Measurements from ENCODE around the gene TUBA1C. TPM values are rescaled to one million over a fixed set of nuclear protein-coding genes. Genes with fewer than 3 reads are reported as not detected.
A peak's percentile ranks its signal among the peaks of the same experiment; 100 is the strongest.

The TUBA1C gene
- total RNA-seq, 1 experiment from 2014 or later: 660 TPM

DNA sequence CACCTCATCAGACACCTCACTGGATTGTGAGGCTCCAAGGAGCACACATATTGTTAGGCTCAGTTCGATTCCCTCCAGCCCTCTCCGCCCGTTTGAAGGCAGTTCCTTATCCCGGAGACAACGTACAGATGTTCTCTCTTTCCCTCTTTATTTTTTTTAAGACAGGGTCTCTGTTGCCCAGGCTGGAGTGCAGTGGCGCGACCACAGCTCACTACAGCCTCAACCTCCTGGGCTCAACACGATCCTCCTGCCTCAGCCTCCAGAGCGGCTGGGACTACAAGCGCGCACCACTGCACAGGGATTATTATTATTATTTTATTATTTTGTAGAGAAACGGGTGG lies 57.5 kb downstream of the TUBA1C start:
- Histone ChIP-seq H2BK20ac (ENCODE audit: low read depth, low read length, poor library complexity, severe bottlenecking) (no peak overlapping the region), H3K4me2 (ENCODE audit: insufficient read depth, insufficient read length, low read length) (peak overlapping the region; percentile 99), H2BK5ac (ENCODE audit: insufficient read length, low read length) (no peak overlapping the region), H3K27me3 (ENCODE audit: insufficient read depth, low read length) (no peaks in the 10 kb centered on the region), H3K18ac (ENCODE audit: insufficient read length, low read depth, low read length) (peak overlapping the region; percentile 73), H2AFZ (ENCODE audit: low read length) (no peak overlapping the region), H3K9ac (ENCODE audit: extremely low read depth, insufficient read length, low read length) (peak overlapping the region; percentile 70), H3K56ac (ENCODE audit: insufficient read length, low read depth, low read length) (no peak overlapping the region), H2BK120ac (ENCODE audit: low read depth, low read length, poor library complexity, severe bottlenecking) (no peak overlapping the region), H2BK12ac (ENCODE audit: insufficient read length, low read depth, low read length) (no peak overlapping the region), H3K23ac (ENCODE audit: insufficient read length, low read depth, low read length) (no peak overlapping the region), H3K4ac (ENCODE audit: low read depth, low read length) (no peak overlapping the region), H2BK15ac (ENCODE audit: low read depth, low read length) (no peak overlapping the region), H2AK5ac (ENCODE audit: insufficient read length, low read length) (no peak overlapping the region), H3K79me2 (ENCODE audit: insufficient read depth, low read length) (no peaks in the 10 kb centered on the region; the same call in 1 of the 2 replicates), H3K14ac (ENCODE audit: insufficient read depth, low read length) (no peak overlapping the region), H3K23me2 (ENCODE audit: insufficient read length, low read depth, low read length, poor library complexity, severe bottlenecking) (peaks cover 7% of the 10 kb centered on the region), H4K8ac (replicated peaks; ENCODE audit: insufficient read length, low read depth, low read length) (no peak overlapping the region), H3K79me1 (ENCODE audit: insufficient read depth, low read depth, low read length, poor library complexity, severe bottlenecking) (peaks cover 3% of the 10 kb centered on the region), H4K5ac (ENCODE audit: insufficient read length, low read depth, low read length) (no peak overlapping the region), H4K91ac (ENCODE audit: insufficient read length, low read depth, low read length) (no peak overlapping the region), H4K20me1 (ENCODE audit: control insufficient read depth, insufficient read depth, insufficient read length) (no peaks in the 10 kb centered on the region), H3K4me1 (ENCODE audit: insufficient read depth, low read length) (no peaks in the 10 kb centered on the region), H3T11ph (ENCODE audit: low read length) (no peak overlapping the region), H3K27ac (ENCODE audit: insufficient read length, low read depth, low read length) (no peak overlapping the region), H3K9me3 (ENCODE audit: control insufficient read depth, low read depth, low read length) (no peaks in the 10 kb centered on the region)
- Mint-ChIP-seq H3K27me3 (ENCODE audit: low read depth) (peaks cover 6% of the 10 kb centered on the region), H3K4me1 (peaks cover 10 to 21% of the 10 kb centered on the region in 2 experiments), H3K36me3 (ENCODE audit: insufficient read depth in 1 of 3, low read depth in 3 of 3) (peaks cover 8 to 34% (median 23%) of the 10 kb centered on the region in 3 experiments; a peak in 6 of 7 replicates), H3K4me3 (peak overlapping the region; percentile 100), H3K9me3 (no peaks in the 10 kb centered on the region), H3K27ac (peak overlapping the region; percentile 77 to 97 (median 95); a peak in 6 of 7 replicates)
- no CpG with 5 or more reads among the region's 12 CpGs for WGBS (ENCODE audit: extremely low coverage, insufficient read length, low lambda C conversion rate)
- no peak for DNase-seq
- TF ChIP-seq, protein P1, sequence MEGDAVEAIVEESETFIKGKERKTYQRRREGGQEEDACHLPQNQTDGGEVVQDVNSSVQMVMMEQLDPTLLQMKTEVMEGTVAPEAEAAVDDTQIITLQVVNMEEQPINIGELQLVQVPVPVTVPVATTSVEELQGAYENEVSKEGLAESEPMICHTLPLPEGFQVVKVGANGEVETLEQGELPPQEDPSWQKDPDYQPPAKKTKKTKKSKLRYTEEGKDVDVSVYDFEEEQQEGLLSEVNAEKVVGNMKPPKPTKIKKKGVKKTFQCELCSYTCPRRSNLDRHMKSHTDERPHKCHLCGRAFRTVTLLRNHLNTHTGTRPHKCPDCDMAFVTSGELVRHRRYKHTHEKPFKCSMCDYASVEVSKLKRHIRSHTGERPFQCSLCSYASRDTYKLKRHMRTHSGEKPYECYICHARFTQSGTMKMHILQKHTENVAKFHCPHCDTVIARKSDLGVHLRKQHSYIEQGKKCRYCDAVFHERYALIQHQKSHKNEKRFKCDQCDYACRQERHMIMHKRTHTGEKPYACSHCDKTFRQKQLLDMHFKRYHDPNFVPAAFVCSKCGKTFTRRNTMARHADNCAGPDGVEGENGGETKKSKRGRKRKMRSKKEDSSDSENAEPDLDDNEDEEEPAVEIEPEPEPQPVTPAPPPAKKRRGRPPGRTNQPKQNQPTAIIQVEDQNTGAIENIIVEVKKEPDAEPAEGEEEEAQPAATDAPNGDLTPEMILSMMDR (conservative IDR thresholded peaks at IDR 0.05): no peak

Data from H9 (cell line).